IMR-90 (cell line): ENCODE measurements around the gene LYZL1.

ENCODE experiments used
- BHLHE40 ChIP-seq: fragments of 150-350 bp; IDR thresholded peaks from 2 replicates; pipeline ENCODE4 v1.6.1; 2016; ENCODE audit warnings: mild to moderate bottlenecking, low read depth, low read length
- CTCF ChIP-seq: conservative IDR thresholded peaks from 2 replicates; pipeline ENCODE4 v1.5.1; 2012; ENCODE audit warnings: mild to moderate bottlenecking, low read depth, low read length, improper control_type of control experiment
- POLR2A ChIP-seq: IDR thresholded peaks from 2 replicates; pipeline ENCODE4 v1.6.1; 2012; ENCODE audit warnings: mild to moderate bottlenecking, low read depth, low read length
- RCOR1 ChIP-seq: IDR thresholded peaks from 2 replicates; pipeline ENCODE4 v1.6.1; 2012; ENCODE audit warnings: mild to moderate bottlenecking, low read length, improper control_type of control experiment; ENCODE audit not compliant: insufficient replicate concordance
- RFX5 ChIP-seq: IDR thresholded peaks from 2 replicates; pipeline ENCODE4 v1.8.0; 2012; ENCODE audit warnings: low read depth, mild to moderate bottlenecking, low read length, moderate library complexity

GRCh38 chr10:29243066-29243465, 45.8 kb upstream of the LYZL1 start:
- no peak for TF ChIP-seq CTCF
- no peak for TF ChIP-seq BHLHE40
- no peak for TF ChIP-seq POLR2A
- no peak for TF ChIP-seq RCOR1
- TF ChIP-seq RFX5: no peak
